MG63 (cell line): ENCODE results near the gene LOXL3. TPM values are rescaled to one million over a fixed set of nuclear protein-coding genes. Genes with fewer than 3 reads are reported as not detected.
A peak's percentile ranks its signal among the peaks of the same experiment; 100 is the strongest.

Experiments
- DNase-seq: peaks from one replicate; pipeline ENCODE4 v3.0.0-alpha.2; 2020
- H3K27me3 ChIP-seq: fragments of 250-450 bp; sonication (Bioruptor Pico); 2 replicates; pipeline ENCODE4 v1.5.1; 2020; ENCODE audit warnings: mild to moderate bottlenecking, moderate library complexity
- H3K36me3 ChIP-seq: fragments of 250-450 bp; sonication (Bioruptor Pico); 2 replicates; pipeline ENCODE4 v1.5.1; 2020; ENCODE audit warnings: mild to moderate bottlenecking, moderate library complexity
- H3K4me3 ChIP-seq: fragments of 250-450 bp; sonication (Bioruptor Pico); 2 replicates; pipeline ENCODE4 v1.5.1; 2020; ENCODE audit warnings: mild to moderate bottlenecking, moderate library complexity
- H3K9me3 ChIP-seq: fragments of 250-450 bp; sonication (Bioruptor Pico); 2 replicates; pipeline ENCODE4 v1.5.1; 2020; ENCODE audit warnings: mild to moderate bottlenecking, moderate library complexity
- total RNA-seq: library from RNA; depleted of rRNA; stranded (reverse); fragments of >200 nt; shearing (Covaris generic); gene quantifications from 2 replicates; pipeline ENCODE4 v1.2.3, GENCODE V29; 2014; ENCODE audit warnings: low replicate concordance

LOXL3 gene
- total RNA-seq, 1 experiment from 2014 or later = 22.9 TPM

DNA sequence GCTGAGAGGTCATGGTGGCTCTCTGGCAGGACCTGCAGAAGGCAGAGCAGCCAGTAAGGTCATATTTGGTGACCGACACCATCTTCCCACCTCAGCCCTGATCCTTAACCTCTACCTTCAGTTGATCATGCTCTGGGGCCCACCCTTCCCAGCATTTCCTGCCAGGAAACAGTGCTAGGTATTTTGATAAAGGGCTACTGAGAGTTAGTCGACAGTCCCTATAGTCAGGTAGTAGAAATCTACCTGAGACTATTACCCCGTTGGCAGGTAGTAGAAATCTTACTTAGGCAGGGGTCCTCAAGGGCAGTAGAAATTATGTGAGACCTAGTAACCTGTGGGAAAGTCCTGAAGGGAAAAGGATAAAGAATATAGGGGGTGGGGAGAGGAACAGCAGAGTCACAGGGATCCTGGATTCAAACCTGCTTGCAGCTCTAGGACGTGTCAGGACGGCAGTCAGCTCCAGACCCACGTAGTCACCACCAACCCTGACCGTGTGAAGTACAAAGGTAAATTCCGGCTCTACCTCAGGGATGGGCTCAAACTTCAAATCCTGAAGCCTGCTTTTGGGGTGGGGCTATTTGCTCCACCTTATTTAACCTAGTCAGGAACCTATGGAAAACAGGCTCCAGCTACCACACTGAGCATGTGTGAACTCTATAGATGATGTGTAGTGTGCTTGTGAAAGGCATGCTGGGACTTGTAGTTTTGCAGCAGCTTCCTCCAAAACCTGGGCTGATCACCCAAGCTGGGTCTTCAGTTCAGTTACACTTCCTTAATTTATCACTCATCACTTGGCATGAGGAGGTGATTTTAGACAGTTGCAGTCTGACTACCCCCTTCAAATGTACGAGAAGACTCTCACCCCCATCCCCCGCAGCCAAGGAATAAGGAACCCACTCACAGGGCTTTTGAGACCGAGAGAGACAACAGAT, 27.8 kb downstream of the LOXL3 start, which contains the start of gene DQX1:
Gene DQX1 (minus strand): TSS at position 515 of the 932 bp plus-strand sequence. CDS start 502 bp downstream, at position 13.
- H3K36me3 ChIP-seq = peaks cover 39% of the 10 kb centered on the region
- H3K27me3 ChIP-seq = no peaks in the 10 kb centered on the region
- peak; percentile 27 for DNase-seq
- peaks cover 4% of the 10 kb centered on the region; the same call in 1 of the 2 replicates for H3K9me3 ChIP-seq
- no peak within 1 kb of the TSS for H3K4me3 ChIP-seq

DNA sequence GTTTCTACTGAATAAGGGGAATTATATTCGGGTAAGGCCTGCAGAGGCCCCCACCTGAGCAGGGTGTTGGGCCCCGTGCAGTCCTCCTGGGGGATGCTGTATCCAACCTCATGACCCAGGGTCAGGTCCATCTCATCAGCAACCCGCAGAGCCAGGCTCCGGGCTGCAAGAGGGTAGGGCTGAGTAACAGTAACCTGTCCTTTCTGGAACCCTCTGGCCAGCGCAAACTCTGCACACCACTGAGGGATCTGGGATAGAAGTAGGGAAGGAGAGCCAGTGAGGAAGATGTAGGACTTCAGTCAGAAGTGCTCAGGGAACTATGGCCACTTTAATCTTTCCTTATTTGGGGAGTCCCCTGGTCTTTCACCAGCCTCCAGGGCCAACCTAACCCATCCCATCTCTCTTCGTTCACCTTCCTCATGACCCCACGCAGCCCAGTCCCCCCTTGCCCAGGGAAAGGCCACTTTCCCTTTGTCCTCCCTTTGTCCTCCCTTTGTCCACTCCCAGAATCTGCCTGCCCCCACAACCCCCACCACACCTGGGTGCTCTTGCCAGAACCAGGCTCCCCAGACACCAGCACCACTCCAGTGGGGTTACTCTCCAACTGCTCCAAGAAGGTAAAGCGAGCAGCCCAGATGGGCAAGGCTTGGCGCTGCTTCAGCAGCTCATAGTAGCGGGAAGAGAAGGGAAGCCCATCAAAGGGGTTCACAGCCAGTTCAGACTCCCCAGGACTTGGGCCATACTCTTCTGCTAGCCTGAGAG, 28.6 kb downstream of the LOXL3 start:
- Histone ChIP-seq H3K9me3 (peaks cover 4% of the 10 kb centered on the region; the same call in 1 of the 2 replicates), H3K36me3 (peaks cover 36% of the 10 kb centered on the region), H3K4me3 (no peak overlapping the region), H3K27me3 (no peaks in the 10 kb centered on the region)
- no peak for DNase-seq

DNA sequence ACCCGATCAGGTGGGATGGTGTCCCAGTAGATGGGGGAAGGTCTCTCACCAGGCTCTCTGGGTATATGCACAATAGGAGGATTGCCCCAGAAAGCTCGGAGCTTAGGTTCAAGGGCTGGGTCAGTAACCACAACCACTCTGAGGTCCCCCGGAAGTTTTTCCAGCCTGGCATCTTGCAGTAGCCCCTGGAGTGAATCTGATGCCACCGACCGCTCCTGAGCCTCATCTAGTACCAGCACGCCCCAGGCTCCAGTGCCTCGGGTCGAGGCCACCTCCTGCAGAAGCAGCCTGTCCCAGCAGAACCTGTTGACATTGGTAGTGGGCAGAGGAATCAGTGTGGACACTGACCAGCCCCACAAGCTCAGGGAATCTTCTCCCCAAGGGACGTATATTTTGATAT, 29.7 kb downstream of the LOXL3 start:
- Histone ChIP-seq H3K4me3 (no peak overlapping the region), H3K27me3 (no peaks in the 10 kb centered on the region; the same call in 1 of the 2 replicates), H3K36me3 (peaks cover 31% of the 10 kb centered on the region), H3K9me3 (peaks cover 4% of the 10 kb centered on the region; the same call in 1 of the 2 replicates)
- DNase-seq = no peak

DNA sequence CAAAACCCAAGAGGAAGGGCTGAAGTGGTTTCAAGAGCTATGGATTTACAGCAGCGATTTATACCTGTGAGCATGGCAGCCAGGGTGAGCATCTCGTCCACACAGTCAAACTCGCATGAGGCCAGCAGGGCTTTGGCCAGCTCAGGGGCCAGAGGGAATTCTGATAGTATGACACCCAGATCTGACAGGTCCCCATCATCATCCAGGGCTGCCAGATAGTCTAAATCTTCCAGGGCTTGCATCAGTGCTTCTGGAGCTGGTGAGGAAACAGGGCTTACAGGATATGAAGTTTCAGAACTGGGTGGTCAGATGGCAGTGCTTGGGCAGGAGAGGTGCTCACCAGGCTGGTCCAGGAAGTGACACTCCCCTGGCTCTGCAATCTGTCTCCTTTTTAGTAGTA, 31.2 kb downstream of the LOXL3 start:
- Histone ChIP-seq H3K9me3 (peaks cover 4% of the 10 kb centered on the region; the same call in 1 of the 2 replicates), H3K36me3 (peaks cover 19% of the 10 kb centered on the region), H3K27me3 (peaks cover 5% of the 10 kb centered on the region), H3K4me3 (no peak overlapping the region)
- DNase-seq = no peak

DNA sequence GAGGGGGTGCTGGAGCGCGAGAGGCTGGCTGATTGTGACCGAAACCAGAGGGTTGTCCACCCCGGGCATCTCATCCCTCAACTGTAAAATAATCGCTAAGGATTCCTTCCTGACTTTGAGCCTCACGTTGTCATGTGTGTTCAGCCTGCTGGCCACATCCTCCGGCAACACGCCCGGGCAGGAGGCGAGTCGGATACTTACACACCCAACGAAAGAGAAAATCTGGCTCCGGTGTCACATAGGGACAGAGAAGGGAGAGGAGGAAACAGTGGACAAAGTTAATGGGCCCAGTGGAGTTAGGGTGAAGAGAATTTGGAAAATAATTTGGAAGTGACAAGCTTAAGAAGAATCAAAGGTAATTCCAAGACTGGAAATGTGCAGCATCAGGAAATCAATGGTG, 37.1 kb downstream of the LOXL3 start:
- Histone ChIP-seq H3K27me3 (peaks cover 5% of the 10 kb centered on the region), H3K4me3 (no peak overlapping the region), H3K36me3 (no peaks in the 10 kb centered on the region), H3K9me3 (no peaks in the 10 kb centered on the region)
- no peak for DNase-seq

DNA sequence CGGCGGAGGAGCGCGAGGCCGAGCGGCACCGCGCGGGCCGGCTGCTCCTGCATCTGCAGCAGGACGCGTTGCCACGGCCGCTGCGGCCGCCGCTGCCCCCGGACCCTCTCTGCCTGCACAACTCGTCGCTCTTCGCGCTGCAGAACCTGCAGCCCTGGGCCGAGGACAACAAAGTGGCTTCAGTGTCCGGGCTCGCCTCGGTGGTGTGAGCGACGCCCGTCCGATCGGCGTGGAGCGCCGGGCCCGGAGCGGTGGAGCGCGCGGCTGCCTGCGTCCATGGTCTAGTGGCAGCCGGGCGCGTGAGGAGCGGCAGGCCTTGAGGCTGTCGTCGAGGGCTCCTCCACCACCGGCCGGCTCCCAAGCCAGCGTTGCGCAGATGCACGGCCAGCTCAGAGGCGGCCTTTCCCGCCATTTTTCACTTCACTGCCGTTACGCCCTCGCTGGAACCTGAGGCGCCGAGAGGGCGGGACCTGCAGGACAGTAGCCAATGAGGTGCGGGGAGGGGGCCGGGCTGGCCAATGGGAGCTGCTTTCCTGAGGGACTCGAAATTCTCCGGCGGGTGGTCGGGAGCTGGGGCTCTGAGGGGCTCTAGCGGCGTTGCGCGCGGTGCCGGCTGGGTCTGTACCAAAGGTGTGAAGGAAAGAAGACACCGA, 37.6 kb downstream of the LOXL3 start:
- H3K4me3 ChIP-seq = no peak overlapping the region
- peaks cover 5% of the 10 kb centered on the region for H3K27me3 ChIP-seq
- H3K9me3 ChIP-seq = no peaks in the 10 kb centered on the region
- no peaks in the 10 kb centered on the region for H3K36me3 ChIP-seq
- no peak for DNase-seq

DNA sequence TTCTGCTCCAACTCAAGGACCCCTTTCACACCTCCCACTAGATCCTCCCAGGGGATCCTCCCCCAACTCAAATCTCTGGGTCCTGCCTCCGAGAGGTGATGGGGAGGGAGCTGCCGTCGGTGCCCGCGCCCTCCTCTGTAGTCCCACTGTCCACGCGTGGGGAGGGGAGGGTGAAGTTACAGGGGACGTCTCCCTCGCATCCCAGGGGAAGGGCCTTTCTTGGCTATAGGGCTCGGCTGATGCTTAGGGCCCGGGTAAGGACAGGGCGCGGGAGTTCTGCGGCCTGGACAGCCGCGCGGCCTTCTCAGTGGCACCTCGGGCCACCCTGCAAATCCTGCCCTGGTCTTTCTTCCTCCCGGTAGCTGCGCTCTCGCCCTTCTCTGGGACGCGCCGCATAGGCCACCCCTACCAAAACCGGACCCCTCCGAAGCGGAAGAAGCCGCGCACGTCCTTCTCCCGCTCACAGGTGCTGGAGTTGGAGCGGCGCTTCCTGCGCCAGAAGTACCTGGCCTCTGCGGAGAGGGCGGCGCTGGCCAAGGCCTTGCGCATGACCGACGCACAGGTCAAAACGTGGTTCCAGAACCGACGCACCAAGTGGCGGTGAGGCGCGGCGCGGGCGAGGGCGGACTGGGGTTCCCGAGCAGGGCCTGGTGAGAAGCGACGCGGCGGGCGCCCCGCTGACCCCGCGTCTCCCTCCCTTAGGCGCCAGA, 38.3 kb downstream of the LOXL3 start:
- Histone ChIP-seq H3K9me3 (no peaks in the 10 kb centered on the region), H3K36me3 (no peaks in the 10 kb centered on the region), H3K27me3 (peaks cover 5% of the 10 kb centered on the region), H3K4me3 (no peak overlapping the region)
- no peak for DNase-seq

DNA sequence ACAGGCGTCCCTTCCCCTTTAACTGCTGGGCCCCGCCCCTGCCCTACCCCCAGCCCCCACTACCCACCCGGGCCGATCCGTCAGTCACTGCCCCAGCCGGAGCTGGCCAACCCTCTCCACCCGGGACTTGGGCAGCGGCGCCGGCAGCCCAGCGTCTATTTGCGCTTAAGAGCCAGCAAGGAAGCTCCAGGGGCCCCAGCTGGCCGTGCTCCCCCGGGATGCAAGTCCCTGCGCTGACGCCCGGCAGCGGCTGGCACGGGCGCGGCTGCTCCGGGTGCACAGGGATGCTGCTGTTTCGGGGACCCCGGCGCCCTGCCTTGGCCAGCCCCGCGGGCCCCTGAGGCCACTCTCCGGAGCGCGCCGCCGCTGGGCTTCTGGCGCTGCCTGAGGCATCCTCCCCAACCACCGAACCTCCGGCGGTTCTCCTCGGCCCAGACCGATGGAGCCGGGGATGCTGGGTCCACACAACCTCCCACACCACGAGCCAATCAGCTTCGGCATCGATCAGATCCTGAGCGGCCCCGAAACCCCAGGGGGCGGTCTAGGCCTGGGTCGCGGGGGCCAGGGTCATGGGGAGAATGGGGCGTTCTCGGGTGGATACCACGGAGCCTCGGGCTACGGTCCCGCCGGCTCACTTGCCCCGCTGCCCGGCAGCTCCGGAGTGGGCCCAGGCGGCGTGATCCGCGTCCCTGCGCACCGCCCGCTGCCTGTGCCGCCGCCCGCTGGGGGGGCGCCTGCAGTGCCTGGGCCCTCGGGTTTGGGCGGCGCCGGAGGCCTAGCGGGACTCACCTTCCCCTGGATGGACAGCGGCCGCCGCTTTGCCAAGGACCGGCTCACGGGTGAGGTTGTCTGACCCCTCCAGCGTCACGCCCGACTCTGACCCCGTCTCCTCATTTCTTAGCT, 39.1 kb downstream of the LOXL3 start, which contains the start of gene TLX2:
Gene TLX2 (plus strand): TSS at position 83 of the 903 bp plus-strand sequence. CDS start 357 bp downstream, at position 440.
- H3K9me3 ChIP-seq = no peaks in the 10 kb centered on the region
- peak; percentile 39 for DNase-seq
- H3K27me3 ChIP-seq = peaks cover 5% of the 10 kb centered on the region
- no peaks in the 10 kb centered on the region for H3K36me3 ChIP-seq
- H3K4me3 ChIP-seq = peak within 1 kb of the TSS; percentile 23

DNA sequence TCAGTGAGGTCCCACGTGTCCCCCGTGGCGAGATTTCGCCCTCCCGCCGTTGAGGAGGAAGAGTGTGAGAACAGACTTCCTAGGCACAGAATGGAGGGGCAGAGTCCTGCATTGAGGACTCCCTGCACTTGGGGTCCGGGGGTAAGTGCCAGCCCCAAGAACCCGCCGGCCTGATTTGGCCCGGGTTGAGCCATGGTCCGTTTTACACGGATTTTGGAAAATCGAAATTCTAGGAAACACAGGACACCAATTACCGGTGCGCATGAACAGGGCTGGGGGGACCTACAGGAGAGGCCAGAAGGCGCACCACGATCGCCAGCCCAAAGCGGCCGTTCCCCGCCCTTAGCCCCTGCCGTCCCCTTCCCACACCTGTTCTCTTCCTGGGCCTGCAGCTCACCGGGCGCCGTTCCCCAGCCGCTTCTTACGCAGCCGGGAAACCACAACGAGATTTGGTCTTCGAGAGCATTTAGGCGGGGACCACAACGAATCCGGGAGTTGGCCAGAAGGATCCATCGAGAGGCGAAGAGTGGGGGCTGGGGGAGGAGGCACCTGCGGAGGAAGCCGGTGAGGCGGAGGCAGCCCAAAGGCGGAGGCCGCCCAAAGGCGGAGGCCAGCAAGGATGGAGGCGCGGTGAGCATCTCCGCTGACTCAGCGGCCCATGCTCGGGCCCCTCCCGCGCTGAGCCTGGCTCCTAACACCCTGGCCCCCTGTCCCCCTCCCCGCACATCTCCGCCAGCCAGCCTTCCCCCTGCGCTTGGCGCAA, 40.0 kb downstream of the LOXL3 start:
- peak overlapping the region; percentile 23 for H3K4me3 ChIP-seq
- H3K27me3 ChIP-seq = peaks cover 5% of the 10 kb centered on the region
- no peaks in the 10 kb centered on the region for H3K9me3 ChIP-seq
- no peaks in the 10 kb centered on the region for H3K36me3 ChIP-seq
- no peak for DNase-seq

DNA sequence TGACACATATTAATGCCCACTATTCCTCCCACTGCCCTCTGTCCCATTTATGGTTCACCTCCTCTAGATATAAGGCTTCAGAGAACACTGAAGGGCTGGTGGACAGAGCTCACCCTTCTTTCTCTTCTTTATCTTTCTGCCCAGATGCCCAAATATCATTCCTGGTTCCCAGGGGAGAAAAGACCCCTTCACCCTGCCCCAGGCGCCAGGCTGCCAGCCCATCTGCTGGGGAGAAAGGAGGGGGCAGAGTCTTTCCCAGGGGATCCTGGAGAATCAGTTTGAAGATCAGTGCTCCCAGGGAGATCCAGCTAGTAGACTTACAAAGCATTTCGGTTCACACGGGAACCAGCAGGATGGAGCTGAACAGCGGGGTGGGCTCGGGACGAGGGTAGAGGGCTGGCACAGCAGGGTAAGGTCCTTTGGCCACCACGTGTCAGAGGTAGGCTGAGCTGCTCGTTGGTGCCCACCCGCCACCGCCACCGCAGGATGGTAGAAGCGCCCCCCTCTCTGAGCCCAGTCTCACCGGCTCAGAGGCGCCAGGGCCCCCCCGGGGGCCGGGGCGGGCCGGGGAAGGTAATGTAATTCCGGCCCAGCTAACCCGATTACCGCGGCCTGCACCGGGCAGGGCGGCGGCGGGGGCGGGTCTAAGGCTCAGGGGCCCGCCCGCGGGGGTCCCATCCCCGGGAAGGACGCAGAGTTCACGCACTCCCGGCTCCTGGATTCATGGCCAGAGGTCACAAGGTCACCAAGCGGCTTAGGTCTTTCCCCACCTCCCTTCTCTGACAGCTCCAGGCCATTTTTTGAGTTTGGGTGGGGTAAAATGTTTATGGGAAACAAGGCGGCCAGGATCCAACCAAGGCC, 40.8 kb downstream of the LOXL3 start:
- H3K27me3 ChIP-seq = peaks cover 2% of the 10 kb centered on the region; the same call in 1 of the 2 replicates
- H3K4me3 ChIP-seq = no peak overlapping the region
- DNase-seq = no peak
- no peaks in the 10 kb centered on the region for H3K36me3 ChIP-seq
- H3K9me3 ChIP-seq = no peaks in the 10 kb centered on the region

DNA sequence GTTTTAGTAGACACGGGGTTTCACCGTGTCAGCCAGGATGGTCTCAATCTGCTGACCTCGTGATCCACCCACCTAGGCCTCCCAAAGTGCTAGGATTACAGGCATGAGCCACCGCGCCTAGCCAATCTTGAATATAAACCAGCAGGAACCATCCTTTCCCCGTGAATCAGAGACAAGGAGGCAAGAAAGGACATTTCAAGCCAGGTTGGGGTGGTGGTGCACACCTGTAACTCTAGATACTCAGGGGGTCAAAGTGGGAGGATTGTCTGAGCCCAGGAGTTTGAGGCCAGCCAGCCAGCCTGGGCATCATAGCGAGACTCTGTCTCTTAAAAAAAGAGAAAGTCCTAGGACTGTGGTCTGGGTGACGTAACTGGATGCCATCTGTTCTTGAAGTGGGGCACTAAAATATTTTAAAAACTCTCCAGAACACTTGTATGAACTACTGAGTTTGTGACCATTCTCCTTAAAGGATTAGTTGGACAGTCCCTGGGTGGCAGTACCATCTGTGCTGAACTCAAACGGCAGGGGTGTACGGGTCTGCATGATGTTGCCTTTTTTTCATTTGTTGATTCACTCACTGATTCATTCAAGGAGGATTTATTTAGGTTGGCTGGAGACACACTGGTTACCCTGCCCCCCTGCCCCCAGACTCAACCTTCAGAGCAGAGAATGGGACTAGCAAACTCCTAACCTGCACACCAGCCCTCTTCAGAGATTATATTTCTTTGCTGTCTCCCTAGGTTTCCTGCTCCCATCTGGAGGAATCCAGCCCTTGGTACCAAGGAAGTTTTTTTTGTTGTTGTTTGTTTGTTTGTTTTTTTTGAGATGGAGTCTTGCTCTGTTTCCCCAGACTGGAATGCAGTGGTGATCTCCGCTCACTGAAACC, 42.4 kb downstream of the LOXL3 start:
- Histone ChIP-seq H3K36me3 (peaks cover 7% of the 10 kb centered on the region), H3K9me3 (no peaks in the 10 kb centered on the region), H3K4me3 (no peak overlapping the region), H3K27me3 (no peaks in the 10 kb centered on the region)
- DNase-seq = peak; percentile 37

DNA sequence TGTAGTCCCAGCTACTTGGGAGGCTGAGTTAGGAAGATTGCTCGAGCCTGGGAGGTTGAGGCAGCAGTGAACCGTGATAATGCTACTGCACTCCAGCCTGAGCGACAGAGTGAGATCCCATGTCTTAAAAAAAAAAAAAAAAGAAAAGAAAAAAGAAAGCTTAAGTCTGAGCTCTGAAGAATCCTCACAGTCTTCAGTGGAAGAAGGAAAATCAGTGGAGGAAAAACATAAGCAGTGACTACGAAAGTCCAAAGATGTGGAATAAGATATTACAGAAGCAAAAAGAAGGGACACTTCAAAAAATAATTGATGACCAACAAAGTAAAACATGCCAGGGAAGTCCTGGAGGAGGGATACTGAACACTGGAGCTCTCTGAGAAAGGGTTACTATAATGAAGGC, 43.5 kb downstream of the LOXL3 start:
- peaks cover 18% of the 10 kb centered on the region for H3K36me3 ChIP-seq
- H3K27me3 ChIP-seq = no peaks in the 10 kb centered on the region
- no peak overlapping the region for H3K4me3 ChIP-seq
- H3K9me3 ChIP-seq = no peaks in the 10 kb centered on the region
- DNase-seq = no peak

DNA sequence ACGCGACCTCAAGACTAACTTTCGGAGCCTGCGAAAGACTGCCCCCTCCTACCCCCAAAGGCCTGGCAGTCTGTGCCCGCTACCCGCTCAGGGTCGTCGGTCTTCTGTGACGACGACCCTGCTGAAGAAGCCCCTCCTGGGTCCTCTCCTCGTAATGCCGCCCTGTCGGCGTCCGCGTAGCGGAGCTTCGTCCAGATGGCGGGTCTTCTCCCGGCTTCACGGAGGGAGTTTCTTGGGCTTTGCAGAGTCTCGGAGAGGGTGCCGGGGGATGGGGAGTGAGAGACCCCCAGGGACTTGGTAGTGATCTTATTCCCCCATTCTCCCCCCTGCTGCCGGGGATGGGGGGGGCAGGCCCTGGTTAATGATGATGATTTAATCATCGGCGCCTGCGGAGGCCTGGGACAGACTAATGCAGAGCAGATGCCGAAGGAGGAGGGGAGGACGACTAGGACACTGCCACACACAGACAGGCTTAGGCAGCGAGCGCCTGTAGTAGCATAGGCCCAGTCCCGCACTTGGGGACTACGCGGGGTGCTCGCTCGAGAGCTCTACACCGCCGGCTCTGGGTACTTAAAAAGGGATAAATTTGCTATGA, 45.7 kb downstream of the LOXL3 start:
- H3K27me3 ChIP-seq = no peaks in the 10 kb centered on the region
- H3K9me3 ChIP-seq = no peaks in the 10 kb centered on the region
- peak; percentile 39 for DNase-seq
- peaks cover 28% of the 10 kb centered on the region for H3K36me3 ChIP-seq
- peak overlapping the region; percentile 99 for H3K4me3 ChIP-seq
